NB4 (cell line): Measurements from ENCODE around the gene TMED6.

ENCODE experiments used
- CTCF ChIP-seq: IDR thresholded peaks from one replicate; pipeline ENCODE4 v1.5.1; 2012; ENCODE audit warnings: low read depth, low read length
- MAX ChIP-seq: IDR thresholded peaks from 2 replicates; pipeline ENCODE4 v1.6.1; 2011; ENCODE audit warnings: low read depth, low read length
- MYC ChIP-seq: IDR thresholded peaks from 2 replicates; pipeline ENCODE4 v1.6.1; 2011; ENCODE audit warnings: low read depth, low read length
- POLR2A ChIP-seq: IDR thresholded peaks from 2 replicates; pipeline ENCODE4 v1.6.1; 2011; ENCODE audit warnings: mild to moderate bottlenecking; ENCODE audit not compliant: insufficient read length; ENCODE audit errors: extremely low read depth

- TF ChIP-seq CTCF: no peak
- TF ChIP-seq POLR2A: no peak
- no peak for TF ChIP-seq MYC
- no peak for TF ChIP-seq MAX
Observed at GRCh38 chr16:69378036-69378435, 26.4 kb upstream of the TMED6 start.
